ENCODE data around the gene RASA4B.
A peak's percentile ranks its signal among the peaks of the same experiment; 100 is the strongest.
"Not testable (repeated sequence)": the region's sequence is repeated elsewhere in the genome, so short reads cannot be mapped to it uniquely, and the experiment has no call there.

RASA4B gene

DNA sequence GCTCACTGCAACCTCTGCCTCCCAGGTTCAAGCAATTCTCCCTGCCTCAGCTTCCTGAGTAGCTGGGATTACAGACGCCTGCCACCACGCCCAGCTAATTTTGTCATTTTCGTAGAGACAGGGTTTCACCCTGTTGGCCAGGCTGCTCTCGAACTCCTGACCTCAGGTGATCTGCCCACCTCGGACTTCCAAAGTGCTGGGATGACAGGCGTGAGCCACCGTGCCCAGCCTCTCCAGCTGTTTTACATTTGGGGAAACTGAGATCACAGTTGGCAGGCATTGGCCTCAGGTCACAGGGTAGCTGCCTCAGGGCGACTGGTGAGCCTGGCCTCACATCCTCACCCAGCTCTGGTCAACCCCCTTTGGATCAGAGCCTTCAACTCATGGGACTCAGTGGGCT lies 7.0 kb downstream of the RASA4B start:
- DNase-seq = not testable (repeated sequence)

DNA sequence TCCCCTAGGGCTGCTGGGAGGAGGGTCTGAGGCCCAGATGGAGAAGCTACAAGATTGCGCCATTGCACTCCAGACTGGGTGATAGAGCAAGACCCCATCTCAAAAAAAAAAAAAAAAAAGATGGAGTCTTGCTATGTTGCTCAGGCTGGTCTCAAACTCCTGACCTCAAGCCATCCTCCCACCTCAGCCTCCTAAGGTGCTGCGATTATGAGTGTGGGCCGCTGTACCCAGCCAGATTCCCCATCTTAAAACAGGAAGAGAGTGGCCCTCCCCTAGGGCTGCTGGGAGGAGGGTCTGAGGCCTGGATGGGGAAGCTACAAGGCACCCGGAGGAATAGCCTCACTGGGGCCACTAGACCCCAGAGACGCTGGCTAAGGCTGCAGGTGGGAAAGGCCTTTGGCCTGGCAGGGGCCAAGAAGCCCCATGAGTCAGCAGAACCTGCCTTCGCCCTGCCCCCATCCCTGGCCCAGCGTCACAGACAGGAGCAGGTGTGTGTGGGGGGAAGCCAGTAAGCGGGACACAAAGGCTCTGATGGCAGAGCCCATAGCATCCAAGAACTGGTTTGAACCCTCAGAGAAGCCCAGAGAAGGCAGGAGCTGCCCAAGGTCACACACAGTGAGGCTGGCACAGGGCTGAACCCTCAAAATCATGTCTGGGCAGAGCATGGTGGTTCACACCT lies 10.0 kb downstream of the RASA4B start:
- DNase-seq = not testable (repeated sequence)

DNA sequence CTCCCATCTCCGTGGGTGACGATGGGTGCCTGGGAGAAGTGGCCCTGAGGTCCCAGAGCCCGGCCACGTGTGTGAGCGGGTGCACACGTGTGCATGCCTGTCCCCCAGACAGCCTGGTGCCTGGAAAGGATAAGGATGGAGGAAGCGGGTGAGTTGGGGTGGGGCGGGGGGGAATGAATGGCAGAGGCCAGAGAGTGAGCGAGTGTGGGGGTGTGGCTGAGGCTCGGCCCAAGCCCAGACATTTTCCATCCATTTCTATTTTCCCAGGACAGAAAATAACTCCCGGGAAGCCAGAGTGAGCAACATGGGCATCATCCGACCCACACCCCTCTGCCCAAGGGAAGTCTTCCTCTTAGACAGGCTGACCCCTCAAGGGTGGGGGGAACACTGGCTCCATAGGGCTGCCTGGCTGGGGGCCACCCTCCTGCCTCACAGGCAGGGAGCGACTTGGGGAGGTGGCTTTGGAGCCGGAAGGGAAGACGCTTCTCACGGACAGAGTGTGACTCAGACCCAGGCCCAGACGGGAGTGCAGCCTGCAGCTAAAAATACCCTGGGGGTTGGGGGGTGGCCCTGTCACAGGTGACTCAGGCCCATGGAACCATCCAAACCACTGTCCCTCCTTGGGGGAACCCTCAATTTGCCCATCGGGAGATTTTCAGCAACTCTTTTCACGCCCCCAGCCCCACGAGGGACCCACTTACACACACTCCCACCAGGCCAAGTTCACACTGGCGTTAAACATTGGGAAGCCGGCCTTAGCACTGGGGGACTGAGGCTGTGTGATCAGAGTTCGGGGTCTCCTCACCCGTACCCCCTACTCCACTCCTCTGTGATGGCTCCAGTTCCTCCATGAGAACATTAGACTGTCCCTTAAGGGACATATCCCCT lies 12.0 kb downstream of the RASA4B start:
- DNase-seq = not testable (repeated sequence)

DNA sequence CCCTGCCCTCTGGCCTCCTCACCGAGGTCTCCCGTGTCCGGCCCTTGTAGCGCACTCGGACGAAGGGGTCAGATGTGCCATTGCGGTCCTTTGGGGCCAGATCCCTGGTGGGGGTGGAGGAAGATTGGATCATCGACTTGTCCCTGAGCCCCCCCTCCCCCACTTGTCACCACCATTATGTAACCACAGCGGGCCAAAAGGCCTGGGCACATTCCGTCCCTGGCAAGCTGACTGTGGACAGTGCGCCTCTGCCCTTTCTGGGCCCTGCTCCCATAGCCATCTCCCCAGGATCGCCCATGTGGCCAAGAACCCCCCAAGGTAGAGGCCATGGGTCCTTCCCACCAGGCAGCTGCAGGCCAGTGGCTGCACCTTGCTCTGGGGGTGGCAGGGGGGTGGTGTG lies 14.4 kb downstream of the RASA4B start:
- DNase-seq = not testable (repeated sequence)

DNA sequence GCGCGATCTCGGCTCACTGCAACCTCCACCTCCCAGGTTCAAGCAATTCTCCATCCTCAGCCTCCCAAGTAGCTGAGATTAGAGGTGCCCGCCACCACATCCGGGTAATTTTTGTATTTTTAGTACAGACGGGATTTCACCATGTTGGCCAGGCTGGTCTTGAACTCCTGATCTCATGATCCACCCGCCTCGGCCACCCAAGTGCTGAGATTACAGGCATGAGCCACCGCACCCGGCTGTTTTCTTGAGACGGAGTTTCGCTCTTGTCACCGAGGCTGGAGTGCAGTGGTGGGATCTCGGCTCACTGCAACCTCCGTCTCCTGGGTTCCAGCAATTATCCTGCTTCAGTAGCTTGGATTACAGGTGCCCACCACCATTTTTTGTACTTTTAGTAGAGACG lies 19.3 kb downstream of the RASA4B start:
- DNase-seq = not testable (repeated sequence)

DNA sequence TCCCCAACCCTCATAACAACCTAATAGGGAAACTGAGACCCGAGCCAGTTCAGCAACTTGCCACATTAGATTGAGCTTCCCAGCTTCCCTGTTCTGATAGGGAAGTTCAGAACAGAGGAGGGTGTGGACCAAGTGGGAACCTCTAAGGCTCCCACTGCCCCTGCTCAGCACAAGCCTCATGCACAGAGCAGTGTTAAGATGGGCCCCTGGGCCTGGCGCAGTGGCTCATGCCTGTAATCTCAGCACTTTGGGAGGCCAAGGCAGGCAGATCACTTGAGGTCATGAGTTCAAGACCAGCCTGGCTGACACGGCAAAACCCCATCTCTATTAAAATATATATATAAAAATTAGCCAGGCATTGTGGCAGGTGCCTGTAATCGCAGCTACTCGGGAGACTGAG lies 20.3 kb downstream of the RASA4B start:
- not testable (repeated sequence) for DNase-seq

DNA sequence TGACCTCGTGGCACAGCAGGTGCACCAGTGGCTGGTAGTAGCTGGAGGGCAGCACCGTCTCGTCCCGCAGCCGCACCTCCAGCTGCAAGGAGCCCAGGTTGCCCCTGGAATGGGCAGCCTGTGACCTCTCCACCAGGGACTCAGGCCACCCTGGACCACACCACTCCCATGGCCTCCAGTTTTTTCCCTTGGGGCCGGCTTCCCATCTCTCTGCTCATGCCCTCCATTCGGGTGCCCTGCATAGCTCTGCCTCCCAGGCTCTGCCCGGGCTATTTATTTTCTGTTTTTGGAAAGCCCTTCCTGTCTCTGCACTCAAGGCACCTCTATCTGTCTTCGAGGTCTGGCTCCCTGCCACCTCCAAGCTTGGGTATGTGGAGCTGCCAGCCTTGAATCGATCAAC lies 20.7 kb downstream of the RASA4B start:
- not testable (repeated sequence) for DNase-seq

DNA sequence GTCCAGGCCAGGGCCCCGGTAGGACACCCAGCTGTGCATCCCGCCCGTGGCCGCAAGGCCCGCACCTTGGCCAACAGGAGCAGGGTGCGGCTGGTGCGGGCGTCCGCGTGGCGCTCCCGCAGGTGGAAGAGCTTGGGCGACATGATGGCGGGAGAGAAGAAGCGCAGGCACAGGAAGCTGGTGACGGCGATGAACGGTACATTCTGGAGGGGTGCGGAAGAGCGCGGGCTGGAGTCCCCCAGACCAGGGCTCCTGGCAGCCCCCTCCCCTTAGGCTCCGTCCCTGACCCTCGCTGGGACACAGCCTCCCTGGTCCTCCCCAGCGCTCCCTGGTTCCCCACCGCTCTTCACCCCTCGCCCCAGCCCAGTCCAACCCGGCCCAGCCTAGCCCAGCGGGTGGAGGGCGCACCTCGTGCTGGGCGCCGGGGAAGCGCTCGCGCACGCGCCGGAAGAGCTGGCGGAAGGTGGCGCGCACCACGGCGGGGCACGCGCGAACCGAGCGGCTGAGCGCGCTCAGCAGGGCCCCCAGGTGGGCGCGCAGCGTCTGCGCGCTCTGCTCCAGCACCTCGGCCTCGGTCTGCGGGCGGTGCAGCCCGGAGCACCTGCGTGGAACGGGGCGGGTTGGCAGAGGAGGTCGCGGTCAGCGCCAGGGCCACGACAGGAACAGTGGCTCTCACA lies 23.0 kb downstream of the RASA4B start:
- DNase-seq = not testable (repeated sequence)

DNA sequence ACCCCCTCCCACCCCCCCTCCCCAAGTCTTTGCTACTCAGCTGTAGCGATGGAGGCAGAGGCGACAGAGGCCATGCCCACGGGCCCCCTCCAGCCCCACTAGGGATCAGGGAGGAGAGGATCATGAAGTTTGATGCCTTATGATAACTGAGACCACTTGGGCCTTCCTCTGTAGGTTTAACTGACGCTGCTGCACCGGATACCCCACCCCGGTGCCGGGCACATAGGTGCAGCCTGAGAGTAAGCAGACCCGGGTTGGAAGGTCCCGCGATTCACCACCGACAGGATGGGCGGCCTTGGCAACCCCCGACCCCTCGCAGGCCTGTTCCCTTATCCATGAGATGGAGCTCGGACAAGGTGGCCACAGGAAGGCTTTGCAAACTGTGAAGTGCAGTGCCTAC lies 23.6 kb downstream of the RASA4B start:
- DNase-seq = not testable (repeated sequence)

DNA sequence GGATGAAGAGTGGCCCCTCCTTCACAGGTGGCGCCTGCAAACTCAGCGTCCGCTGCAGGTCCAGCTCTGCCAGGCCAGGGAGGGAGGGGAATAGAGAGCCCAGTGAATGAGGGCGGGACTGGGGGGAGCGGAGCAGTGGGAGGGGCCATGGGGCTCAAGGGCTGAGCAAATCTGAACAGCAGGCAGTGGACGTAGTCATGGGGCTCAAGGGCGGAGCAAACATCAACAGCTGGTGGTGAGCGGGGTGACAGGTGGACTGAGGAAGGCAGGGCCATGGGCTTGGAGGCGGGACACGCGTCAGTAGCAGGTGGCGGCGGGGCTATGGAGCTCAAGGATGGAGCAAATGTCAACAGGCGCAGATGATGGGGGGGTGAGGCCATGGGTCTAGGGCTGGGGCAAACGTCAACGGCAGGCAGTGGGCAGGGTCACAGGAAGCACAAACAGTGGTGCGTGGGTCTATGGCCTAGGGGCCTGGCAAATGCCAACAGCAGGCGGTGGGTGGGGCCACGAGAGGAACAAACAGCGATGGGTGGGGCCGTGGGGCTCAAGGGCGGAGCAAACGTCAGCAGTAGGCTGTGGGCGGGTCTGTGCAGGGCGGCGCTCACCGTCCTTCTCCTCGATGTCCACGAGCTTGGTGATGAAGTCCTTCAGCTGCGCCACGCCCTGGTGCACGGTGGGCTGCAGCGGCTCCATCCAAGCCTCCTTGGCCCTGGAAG lies 24.2 kb downstream of the RASA4B start:
- not testable (repeated sequence) for DNase-seq

DNA sequence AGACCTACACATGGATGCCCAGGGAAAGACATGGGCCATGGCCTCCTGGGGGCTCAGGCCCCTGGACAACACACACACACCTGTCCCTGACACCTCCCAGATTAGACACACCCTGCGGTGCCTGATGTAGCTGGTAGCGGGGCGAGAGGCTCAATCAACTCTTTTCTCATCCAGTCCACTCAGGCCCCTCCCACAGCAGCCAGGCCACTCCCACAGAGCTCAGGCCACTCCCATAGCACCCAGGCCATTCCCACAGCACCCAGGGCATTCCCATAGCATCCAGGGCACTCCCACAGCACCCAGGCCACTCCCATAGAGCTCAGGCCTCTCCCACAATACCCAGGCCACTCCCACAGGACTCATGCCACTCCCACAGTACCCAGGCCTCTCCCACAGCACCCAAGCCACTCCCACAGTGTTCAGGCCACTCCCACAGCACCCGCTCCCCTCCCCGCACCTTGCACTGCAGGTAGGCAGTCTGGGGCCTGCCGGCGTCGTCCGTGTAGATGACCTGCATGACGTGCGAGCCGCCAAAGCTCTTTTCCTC lies 27.0 kb downstream of the RASA4B start:
- DNase-seq = not testable (repeated sequence)

DNA sequence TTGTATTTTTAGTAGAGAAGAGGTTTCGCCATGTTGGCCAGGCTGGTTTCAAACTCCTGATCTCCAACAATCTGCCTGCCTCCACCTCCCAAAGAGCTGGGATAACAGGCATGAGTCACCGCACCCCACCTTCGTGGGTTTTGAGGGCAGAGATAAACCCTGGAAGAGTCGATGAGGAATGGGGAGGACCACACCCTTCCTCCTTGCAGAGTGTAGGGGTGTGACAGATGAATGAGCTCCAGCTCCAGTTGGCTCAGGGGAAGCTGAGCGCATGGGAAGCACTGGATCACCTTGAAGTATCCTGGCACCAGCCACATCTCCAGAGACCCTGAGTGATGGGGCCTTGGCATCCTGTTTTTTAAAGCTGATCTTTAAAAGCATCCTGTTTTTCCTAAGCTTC lies 33.3 kb downstream of the RASA4B start:
- not testable (repeated sequence) for DNase-seq

DNA sequence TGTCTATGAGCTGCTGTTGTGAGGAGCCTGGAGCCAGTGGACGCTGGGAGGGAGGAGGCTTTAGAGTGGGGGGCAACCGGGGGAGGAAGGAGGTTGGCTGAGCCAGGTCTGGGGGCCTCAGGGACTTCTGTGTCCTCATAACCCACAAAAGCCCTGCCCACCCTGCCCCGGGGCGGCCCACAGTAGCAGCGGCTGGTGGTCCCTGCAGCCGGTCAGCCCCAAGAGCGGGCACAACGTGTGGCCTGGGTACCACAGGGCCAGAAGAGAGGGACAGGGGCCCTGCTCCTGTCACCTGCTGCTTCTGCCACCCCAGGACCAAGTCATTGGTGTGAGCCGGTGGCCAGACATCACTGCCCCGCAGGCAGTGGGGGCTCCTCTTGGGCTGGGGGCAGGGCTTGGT lies 35.6 kb downstream of the RASA4B start:
- DNase-seq = not testable (repeated sequence)

DNA sequence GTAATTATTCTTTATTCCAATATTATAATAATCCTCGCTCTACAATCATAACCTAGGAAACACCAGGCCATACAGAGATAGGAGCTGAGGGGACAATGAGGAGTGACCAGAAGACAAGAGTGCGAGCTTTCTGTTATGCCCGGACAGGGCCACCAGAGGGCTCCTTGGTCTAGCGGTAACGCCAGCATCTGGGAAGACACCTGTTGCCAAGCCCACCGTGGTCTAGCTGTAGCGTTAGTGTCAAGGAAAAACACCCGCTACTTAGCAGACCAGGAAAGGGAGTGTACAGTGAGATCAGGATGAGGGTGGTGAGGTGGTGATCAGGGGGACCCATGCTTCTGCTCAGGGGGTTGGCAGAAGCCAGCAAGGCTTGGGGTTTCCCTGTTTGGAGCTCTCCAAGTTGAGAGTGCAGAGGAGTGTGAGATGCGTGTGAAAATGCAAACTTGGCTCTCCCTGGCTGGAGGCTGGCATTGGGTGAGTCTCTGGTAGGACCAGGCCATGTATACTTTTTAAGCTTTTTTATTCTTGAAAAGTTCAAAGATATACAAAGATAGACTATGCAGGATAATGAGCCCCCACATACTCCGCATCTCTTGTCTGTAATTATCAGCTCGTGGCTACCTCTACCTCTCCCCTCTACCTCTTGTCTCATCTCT lies 37.5 kb downstream of the RASA4B start:
- DNase-seq = not testable (repeated sequence)

DNA sequence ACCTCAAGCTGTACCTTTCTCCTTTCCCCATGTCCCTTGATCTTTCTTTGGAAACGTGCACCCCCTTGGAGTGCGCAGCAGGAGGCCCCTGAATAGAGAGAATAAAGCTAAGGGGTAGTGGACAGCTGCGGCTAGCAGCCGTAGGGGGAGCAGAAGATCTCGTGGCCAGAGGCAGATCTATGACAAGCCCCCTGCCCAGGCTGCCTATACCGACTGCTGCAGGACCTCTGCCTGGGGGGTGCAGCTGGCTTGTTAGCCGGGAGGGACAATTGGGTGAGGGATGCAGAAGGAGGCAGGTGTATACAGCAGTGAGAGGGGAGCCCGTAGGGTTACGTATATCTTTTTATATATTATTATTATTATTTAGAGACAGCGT lies 38.4 kb downstream of the RASA4B start:
- DNase-seq = not testable (repeated sequence)

DNA sequence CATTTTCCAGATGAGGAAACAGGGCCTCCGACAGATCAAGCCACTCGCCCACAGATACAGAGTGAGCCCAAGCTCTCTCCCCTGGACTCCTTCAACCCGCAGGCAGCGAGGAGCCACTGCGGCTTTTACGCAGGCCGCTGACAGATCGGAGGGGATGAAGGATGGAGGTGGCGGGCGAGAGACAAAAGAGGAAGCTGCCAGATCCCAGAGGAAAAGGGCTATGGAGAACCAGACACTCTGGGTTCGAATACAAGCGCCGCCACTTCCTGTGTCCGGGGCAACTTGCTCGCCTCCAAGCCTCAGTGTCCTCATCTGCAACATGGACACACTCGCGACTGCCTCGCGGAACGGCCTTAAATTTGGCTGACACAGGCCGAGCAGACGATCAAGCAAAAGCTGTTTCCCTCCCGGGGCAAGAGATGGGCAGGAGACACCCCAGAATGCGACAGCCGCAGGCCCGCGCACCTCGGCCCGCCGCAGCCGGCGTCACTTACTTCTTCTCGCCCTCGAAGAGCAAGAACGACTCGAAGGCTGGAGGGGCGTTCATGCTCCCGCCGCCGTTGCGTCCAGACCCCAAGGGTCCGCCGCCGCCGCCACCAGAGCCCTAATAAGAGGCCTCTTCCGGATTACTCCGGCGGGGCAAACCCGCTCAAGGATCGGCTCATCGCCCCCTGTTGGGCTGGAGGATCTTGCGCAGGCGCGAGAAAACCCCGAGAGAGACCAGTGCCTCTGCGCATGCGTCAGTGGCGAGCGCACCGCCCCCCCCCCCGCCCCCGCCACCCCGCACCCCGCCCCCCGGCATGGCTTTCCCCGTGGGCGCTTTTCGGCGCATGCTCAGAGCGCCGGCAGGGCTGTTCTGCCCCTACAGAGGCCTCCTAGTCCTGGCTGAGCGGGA lies 39.0 kb downstream of the RASA4B start, which contains the start of gene POLR2J:
Gene POLR2J, minus strand, starts transcription at position 609 of the 895 bp plus-strand sequence. Its CDS starts 62 bp downstream, at position 547.
- DNase-seq = peak; percentile 77

DNA sequence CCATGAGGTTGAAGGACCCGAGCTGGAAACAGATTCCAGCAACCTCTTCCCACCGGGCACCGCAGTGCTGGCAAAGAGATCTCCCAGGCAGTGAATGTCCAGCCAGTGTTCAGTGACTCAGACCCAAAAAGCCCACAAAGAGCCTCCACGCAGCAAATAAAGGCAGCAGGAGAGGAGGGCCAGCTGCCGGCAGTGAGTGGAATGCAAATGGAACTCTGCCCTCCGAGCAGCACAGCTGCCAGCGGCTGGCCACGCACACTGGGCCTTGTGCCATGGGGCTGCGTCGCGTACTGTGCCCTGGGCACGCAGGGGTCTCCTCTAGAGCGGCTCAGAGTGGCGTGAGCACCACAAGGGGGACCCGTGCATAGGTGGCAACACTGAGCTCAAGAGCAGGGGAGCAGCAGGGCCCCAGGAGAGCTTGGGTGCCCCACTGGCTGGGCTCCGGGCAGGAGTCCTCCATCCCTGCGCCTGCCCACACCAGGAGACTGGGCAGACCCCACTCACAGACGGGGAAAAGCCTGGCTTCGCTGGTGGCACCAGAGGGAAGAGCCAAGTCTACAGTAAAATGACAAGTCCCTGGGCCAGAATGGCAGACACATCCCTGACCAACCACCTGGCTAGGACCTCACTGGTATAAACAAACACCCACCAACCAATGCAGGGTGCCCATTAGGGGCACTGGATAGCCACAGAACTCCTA lies 42.7 kb downstream of the RASA4B start:
- DNase-seq = not testable (repeated sequence)

DNA sequence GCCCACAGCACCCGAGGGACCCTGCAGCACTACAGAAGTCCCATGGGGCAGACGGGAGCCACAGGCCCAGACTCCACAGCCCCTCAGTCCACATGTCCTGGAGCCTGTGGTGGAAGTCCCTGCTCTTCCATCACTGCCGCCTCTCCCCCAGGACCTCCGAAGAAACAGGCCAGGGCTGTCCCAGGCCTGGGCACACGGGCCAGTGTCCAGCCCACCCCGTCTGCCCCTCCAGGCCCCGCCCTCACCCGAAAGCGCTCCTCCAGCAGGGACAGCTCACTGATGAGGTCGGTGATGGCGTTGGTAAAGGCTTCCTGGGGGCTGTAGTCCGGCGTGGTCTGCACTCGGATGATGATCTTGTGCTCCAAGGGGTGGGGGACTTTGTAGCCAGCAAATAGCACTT lies 43.5 kb downstream of the RASA4B start:
- DNase-seq = not testable (repeated sequence)

DNA sequence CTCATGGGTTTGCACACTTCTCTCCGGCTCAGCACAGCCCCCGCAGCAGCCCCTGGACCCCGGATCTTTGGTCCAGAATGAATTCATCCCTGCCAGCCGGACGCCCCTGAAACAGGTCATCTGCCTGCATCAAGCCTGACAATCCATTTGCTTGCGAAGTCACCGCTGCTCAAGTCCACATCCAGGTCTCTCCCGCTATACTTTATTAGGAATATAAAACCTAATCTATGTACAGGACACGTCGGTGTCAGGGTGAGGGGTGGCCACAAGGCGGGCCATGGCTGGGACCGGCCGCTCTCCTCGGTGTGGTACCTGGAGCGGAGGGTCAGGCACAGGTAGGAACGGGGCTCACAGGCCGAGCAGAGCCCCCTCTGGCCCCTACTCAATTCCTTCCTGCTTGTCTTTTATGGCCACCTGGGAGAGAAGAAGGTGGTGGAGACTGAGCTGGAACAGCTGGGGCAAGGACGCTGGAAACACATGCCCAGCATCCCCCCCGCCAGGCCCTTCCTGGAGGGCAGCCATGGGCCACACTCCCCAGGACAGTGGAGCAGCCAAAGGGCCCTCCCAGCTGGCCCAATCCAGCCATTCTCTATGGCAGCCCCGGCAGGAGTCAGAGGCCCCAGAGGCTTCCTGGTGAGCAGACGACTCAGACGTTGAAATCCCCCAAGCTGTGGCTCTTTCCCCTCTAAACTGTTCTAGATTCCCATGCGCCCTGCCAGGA lies 44.1 kb downstream of the RASA4B start:
- DNase-seq = no peak
